ENCODE measurements around the gene B3GAT1.

The B3GAT1 gene

DNA sequence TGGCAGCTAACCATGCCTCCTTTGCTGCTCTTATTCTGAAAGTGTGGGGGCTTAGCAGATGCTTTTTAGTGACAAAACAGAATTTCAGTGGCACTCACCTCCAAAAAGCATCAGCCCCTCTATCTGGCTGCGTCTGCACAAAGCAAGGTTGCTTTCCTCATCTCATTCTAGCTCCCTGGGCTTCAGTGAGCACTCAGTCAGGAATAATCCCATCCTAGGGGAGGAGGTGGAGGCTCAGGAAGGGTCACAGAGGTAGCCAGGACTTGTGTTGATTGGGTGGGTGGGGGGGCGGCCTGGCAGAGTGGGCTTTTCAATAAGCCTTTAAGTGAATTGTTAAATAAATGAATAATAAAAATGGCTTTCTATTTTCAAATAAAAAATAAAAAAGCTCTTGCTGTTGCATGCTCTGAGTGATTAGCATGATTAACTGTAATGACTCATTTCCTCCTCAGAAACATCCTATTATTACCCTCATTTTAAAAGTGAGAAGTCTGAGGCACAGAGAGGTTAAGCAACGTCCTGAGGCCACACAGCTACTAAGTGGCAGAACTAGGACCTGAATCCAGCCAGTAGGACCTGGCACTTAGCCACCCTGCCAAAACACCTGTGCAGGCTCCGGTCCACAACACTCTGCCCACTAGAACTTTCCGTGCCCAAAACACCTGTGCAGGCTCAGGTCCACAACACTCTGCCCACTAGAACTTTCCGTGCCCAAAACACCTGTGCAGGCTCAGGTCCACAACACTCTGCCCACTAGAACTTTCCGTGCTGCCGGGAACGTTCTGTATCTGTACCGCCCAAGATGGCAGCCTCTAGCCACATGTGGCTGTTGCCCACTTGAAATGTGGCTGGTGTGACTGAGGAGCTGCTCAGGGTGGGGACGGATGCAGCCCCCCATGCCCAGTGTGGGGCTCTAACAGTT, 5.5 kb downstream of the B3GAT1 start:
- no peak for DNase-seq (ENCODE audit: low spot score)
- in situ Hi-C loops (cut with MboI; ENCODE audit: low pct_unique_long_range_greater_than_20kb, low sequenced_read_pairs, unreplicated experiment), result no loop called here
- TF ChIP-seq CTCF (IDR thresholded peaks at IDR 0.05; ENCODE audit: extremely low read depth, insufficient read depth, missing control alignments), result no peak

GRCh38 chr11:134405841-134406240, 6.2 kb downstream of the B3GAT1 start:
- in situ Hi-C loops (cut with MboI; ENCODE audit: low pct_unique_long_range_greater_than_20kb, low sequenced_read_pairs, unreplicated experiment), result no loop called here
- no peak for DNase-seq (ENCODE audit: low spot score)
- TF ChIP-seq CTCF (IDR thresholded peaks at IDR 0.05; ENCODE audit: extremely low read depth, insufficient read depth, missing control alignments), result no peak

DNA sequence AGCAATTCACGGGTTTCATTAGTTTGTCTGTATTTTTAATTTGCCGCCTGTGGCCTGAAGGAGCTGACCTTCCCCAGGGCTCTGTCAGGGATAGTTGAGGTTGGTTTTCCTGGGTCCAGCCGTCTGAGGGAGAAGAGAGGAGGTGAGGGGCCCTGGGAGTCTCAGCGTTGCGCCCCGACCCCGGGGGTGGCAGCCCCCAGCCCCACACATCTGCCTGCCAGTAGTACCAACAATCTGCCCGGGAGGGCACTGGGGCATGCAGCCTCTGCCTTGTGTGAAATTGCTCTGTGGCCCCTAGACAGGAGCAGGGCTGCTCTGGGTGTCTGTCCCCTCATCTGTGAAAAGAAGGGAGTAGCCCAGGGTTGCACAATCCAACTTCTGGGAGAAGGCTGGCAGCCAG, 6.6 kb downstream of the B3GAT1 start:
- in situ Hi-C loops (cut with MboI; ENCODE audit: low pct_unique_long_range_greater_than_20kb, low sequenced_read_pairs, unreplicated experiment), result no loop called here
- DNase-seq (ENCODE audit: low spot score), result no peak
- no peak for TF ChIP-seq CTCF (IDR thresholded peaks at IDR 0.05; ENCODE audit: extremely low read depth, insufficient read depth, missing control alignments)

- in situ Hi-C loops (cut with MboI; ENCODE audit: low pct_unique_long_range_greater_than_20kb, low sequenced_read_pairs, unreplicated experiment), result no loop called here
- no peak for DNase-seq (ENCODE audit: low spot score)
- TF ChIP-seq CTCF (IDR thresholded peaks at IDR 0.05; ENCODE audit: extremely low read depth, insufficient read depth, missing control alignments), result no peak
These were observed 7.3 kb downstream of the B3GAT1 start for GRCh38 chr11:134404575-134405341.

- no peak for TF ChIP-seq CTCF (IDR thresholded peaks at IDR 0.05; ENCODE audit: extremely low read depth, insufficient read depth, missing control alignments)
- DNase-seq (ENCODE audit: low spot score), result no peak
- in situ Hi-C loops (cut with MboI; ENCODE audit: low pct_unique_long_range_greater_than_20kb, low sequenced_read_pairs, unreplicated experiment), result no loop called here
These were observed 9.1 kb downstream of the B3GAT1 start for GRCh38 chr11:134402910-134403309.

DNA sequence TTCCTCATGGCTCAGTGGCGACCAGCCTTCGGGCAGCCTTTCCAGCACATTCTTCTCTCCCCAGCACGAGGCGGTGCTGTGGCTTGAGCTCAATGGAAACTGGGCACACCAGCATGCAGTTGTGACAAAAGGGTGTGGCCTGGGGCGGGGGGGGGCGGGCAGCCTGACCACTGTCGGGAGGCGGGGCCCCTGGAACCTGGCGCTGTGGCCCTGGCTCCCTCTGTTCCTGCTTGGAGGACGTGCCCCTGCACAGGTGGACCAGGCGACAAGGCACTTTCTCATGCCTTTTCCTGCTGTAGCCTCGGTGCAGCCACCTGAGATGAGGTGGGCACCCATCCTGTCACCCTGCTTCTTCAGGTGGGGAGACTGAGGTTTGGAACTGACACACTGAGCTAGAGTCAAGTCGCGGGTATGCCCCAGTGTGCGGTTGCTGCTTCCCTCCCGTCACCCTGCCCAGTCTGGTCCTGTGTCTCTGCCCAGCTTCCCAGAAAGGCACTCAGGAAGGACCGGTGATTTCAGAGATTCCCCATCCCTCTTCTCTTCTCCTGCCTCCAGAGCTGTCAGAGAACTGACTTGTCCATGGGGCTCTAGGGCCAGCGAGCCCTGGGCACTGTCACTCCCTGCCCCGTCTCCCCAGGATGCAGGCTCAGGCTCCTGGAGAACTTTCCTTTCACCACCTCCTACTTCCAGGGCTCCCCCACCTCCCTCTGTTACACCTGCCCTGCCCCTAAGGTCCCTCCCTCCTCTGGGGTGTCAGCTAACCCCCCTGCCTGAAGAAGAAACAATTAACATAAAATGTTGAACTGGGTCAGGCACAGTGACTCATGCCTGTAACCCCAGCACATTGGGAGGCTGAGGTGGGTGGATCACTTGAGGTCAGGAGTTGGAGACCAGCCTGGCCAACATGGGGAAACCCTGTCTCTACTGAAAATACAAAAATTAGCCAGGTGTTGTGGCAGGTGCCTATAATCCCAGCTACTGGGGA, 9.9 kb downstream of the B3GAT1 start:
- no peak for TF ChIP-seq CTCF (IDR thresholded peaks at IDR 0.05; ENCODE audit: extremely low read depth, insufficient read depth, missing control alignments)

More for the DNA sequence above, 9.9 kb downstream of the B3GAT1 start:
- in situ Hi-C loops (cut with MboI; ENCODE audit: low pct_unique_long_range_greater_than_20kb, low sequenced_read_pairs, unreplicated experiment), result no loop called here
- no peak for DNase-seq (ENCODE audit: low spot score)
